ENCODE results near the gene PLCXD3. TPM values are rescaled to one million over a fixed set of nuclear protein-coding genes. Genes with fewer than 3 reads are reported as not detected.

Gene PLCXD3
- total RNA-seq, 1 donor from 2014 or later: 0.84 TPM

GRCh38 chr5:41339339-41339738, 171.1 kb downstream of the PLCXD3 start:
- Histone ChIP-seq H3K36me3 (ENCODE audit: control insufficient read depth, insufficient read depth, low read length) (no peaks in the 10 kb centered on the region), H3K4me3 (ENCODE audit: low read depth, low read length) (no peak overlapping the region), H3K27me3 (ENCODE audit: control insufficient read depth, insufficient read depth, low read length) (no peaks in the 10 kb centered on the region)
- TF ChIP-seq CTCF (IDR thresholded peaks at IDR 0.05; ENCODE audit: insufficient read depth, low read length, poor library complexity, severe bottlenecking): no peak
- no peak for DNase-seq (ENCODE audit: low read depth)

- TF ChIP-seq CTCF (IDR thresholded peaks at IDR 0.05; ENCODE audit: insufficient read depth, low read length, poor library complexity, severe bottlenecking): no peak
- DNase-seq (ENCODE audit: low read depth): no peak
- H3K27me3 ChIP-seq (ENCODE audit: control insufficient read depth, insufficient read depth, low read length): no peaks in the 10 kb centered on the region
- no peaks in the 10 kb centered on the region for H3K36me3 ChIP-seq (ENCODE audit: control insufficient read depth, insufficient read depth, low read length)
- no peak overlapping the region for H3K4me3 ChIP-seq (ENCODE audit: low read depth, low read length)
Measured at GRCh38 chr5:41338136-41338675, 172.2 kb downstream of the PLCXD3 start.

- no peaks in the 10 kb centered on the region for H3K36me3 ChIP-seq (ENCODE audit: control insufficient read depth, insufficient read depth, low read length)
- no peak for TF ChIP-seq CTCF (IDR thresholded peaks at IDR 0.05; ENCODE audit: insufficient read depth, low read length, poor library complexity, severe bottlenecking)
- no peaks in the 10 kb centered on the region for H3K27me3 ChIP-seq (ENCODE audit: control insufficient read depth, insufficient read depth, low read length)
- no peak overlapping the region for H3K4me3 ChIP-seq (ENCODE audit: low read depth, low read length)
- DNase-seq (ENCODE audit: low read depth): no peak
Measured at GRCh38 chr5:41337724-41338123, 172.7 kb downstream of the PLCXD3 start.

- no peak for DNase-seq (ENCODE audit: low read depth)
- H3K4me3 ChIP-seq (ENCODE audit: low read depth, low read length): no peak overlapping the region
- no peak for TF ChIP-seq CTCF (IDR thresholded peaks at IDR 0.05; ENCODE audit: insufficient read depth, low read length, poor library complexity, severe bottlenecking)
- no peaks in the 10 kb centered on the region for H3K36me3 ChIP-seq (ENCODE audit: control insufficient read depth, insufficient read depth, low read length)
- H3K27me3 ChIP-seq (ENCODE audit: control insufficient read depth, insufficient read depth, low read length): no peaks in the 10 kb centered on the region
Measured at GRCh38 chr5:41337216-41337615, 173.2 kb downstream of the PLCXD3 start.

- no peak for DNase-seq (ENCODE audit: low read depth)
- no peak for TF ChIP-seq CTCF (IDR thresholded peaks at IDR 0.05; ENCODE audit: insufficient read depth, low read length, poor library complexity, severe bottlenecking)
- Histone ChIP-seq H3K27me3 (ENCODE audit: control insufficient read depth, insufficient read depth, low read length) (no peaks in the 10 kb centered on the region), H3K36me3 (ENCODE audit: control insufficient read depth, insufficient read depth, low read length) (no peaks in the 10 kb centered on the region), H3K4me3 (ENCODE audit: low read depth, low read length) (no peak overlapping the region)
Measured at GRCh38 chr5:41336471-41336870, 173.9 kb downstream of the PLCXD3 start.

GRCh38 chr5:41335596-41336181, 174.7 kb downstream of the PLCXD3 start:
- no peak for DNase-seq (ENCODE audit: low read depth)
- no peak overlapping the region for H3K4me3 ChIP-seq (ENCODE audit: low read depth, low read length)
- no peaks in the 10 kb centered on the region for H3K27me3 ChIP-seq (ENCODE audit: control insufficient read depth, insufficient read depth, low read length)
- no peaks in the 10 kb centered on the region for H3K36me3 ChIP-seq (ENCODE audit: control insufficient read depth, insufficient read depth, low read length)
- no peak for TF ChIP-seq CTCF (IDR thresholded peaks at IDR 0.05; ENCODE audit: insufficient read depth, low read length, poor library complexity, severe bottlenecking)

All from kidney epithelial cell (primary cell).